ENCODE results near the gene EGLN3.

Gene EGLN3

DNA sequence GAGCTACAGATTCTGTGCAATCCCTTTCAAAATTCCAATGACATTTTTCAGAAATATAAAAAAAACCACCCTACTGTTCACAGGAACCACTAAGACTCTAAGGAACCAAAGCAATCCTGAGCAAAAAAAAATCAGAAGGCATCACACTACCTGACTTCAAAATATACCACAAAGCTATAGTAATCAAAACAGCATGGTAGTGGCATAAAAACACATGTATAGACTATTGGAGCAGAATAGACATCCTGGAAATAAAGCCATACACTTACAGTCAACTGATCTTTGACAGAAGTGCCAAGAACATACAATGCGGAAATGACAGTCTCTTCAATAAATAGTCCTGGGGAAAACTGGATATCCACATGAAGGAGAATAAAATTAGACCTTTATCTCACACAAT lies 56.5 kb downstream of the EGLN3 start:
- ATAC-seq: no peak
- TF ChIP-seq PPARA (CRISPR knock-in tag; IDR thresholded peaks at IDR 0.05; ENCODE audit: borderline replicate concordance) (no peak), ZC3H10 (CRISPR knock-in tag; IDR thresholded peaks at IDR 0.05) (no peak), ZNF8 (CRISPR knock-in tag; IDR thresholded peaks at IDR 0.05) (no peak)

DNA sequence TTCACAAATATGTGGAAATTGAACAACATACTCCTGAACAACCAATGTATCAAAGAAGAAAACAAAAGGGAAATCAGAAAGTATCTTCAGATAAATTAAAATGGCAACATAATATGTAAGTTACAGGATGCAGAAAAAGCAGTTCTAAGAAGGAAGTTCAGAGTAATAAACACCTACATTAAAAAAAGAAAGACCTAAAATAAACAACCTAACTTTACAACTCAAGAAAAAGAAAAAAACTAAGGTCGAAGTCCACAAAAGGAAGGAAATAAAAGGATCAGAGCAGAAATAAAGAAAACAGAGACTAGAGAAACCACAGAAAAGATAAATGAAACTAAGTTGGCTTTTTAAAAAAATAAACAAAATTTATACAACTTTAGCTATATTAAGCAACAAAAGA lies 59.2 kb downstream of the EGLN3 start:
- no peak for ATAC-seq
- no peak for TF ChIP-seq CSDC2 (CRISPR knock-in tag; IDR thresholded peaks at IDR 0.05)
- TF ChIP-seq TOX (CRISPR knock-in tag; IDR thresholded peaks at IDR 0.05; ENCODE audit: borderline replicate concordance): no peak
- TF ChIP-seq ARNTL (CRISPR knock-in tag; IDR thresholded peaks at IDR 0.05; ENCODE audit: borderline replicate concordance, low read depth): no peak
- TF ChIP-seq, protein P1, sequence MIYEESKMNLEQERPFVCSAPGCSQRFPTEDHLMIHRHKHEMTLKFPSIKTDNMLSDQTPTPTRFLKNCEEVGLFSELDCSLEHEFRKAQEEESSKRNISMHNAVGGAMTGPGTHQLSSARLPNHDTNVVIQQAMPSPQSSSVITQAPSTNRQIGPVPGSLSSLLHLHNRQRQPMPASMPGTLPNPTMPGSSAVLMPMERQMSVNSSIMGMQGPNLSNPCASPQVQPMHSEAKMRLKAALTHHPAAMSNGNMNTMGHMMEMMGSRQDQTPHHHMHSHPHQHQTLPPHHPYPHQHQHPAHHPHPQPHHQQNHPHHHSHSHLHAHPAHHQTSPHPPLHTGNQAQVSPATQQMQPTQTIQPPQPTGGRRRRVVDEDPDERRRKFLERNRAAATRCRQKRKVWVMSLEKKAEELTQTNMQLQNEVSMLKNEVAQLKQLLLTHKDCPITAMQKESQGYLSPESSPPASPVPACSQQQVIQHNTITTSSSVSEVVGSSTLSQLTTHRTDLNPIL (CRISPR knock-in tag; IDR thresholded peaks at IDR 0.05; ENCODE audit: low read depth): no peak
- TF ChIP-seq BACH2 (CRISPR knock-in tag; IDR thresholded peaks at IDR 0.05; ENCODE audit: borderline replicate concordance): no peak
- TF ChIP-seq, protein P2, sequence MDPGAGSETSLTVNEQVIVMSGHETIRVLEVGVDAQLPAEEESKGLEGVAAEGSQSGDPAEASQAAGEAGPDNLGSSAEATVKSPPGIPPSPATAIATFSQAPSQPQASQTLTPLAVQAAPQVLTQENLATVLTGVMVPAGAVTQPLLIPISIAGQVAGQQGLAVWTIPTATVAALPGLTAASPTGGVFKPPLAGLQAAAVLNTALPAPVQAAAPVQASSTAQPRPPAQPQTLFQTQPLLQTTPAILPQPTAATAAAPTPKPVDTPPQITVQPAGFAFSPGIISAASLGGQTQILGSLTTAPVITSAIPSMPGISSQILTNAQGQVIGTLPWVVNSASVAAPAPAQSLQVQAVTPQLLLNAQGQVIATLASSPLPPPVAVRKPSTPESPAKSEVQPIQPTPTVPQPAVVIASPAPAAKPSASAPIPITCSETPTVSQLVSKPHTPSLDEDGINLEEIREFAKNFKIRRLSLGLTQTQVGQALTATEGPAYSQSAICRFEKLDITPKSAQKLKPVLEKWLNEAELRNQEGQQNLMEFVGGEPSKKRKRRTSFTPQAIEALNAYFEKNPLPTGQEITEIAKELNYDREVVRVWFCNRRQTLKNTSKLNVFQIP (CRISPR knock-in tag; IDR thresholded peaks at IDR 0.05; ENCODE audit: borderline replicate concordance, low read depth): no peak
- TF ChIP-seq ZFP30 (CRISPR knock-in tag; IDR thresholded peaks at IDR 0.05): no peak
- TF ChIP-seq ZNF8 (CRISPR knock-in tag; IDR thresholded peaks at IDR 0.05): no peak
- TF ChIP-seq RARB (CRISPR knock-in tag; IDR thresholded peaks at IDR 0.05): no peak
- TF ChIP-seq, protein P3, sequence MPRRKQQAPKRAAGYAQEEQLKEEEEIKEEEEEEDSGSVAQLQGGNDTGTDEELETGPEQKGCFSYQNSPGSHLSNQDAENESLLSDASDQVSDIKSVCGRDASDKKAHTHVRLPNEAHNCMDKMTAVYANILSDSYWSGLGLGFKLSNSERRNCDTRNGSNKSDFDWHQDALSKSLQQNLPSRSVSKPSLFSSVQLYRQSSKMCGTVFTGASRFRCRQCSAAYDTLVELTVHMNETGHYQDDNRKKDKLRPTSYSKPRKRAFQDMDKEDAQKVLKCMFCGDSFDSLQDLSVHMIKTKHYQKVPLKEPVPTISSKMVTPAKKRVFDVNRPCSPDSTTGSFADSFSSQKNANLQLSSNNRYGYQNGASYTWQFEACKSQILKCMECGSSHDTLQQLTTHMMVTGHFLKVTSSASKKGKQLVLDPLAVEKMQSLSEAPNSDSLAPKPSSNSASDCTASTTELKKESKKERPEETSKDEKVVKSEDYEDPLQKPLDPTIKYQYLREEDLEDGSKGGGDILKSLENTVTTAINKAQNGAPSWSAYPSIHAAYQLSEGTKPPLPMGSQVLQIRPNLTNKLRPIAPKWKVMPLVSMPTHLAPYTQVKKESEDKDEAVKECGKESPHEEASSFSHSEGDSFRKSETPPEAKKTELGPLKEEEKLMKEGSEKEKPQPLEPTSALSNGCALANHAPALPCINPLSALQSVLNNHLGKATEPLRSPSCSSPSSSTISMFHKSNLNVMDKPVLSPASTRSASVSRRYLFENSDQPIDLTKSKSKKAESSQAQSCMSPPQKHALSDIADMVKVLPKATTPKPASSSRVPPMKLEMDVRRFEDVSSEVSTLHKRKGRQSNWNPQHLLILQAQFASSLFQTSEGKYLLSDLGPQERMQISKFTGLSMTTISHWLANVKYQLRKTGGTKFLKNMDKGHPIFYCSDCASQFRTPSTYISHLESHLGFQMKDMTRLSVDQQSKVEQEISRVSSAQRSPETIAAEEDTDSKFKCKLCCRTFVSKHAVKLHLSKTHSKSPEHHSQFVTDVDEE (CRISPR knock-in tag; IDR thresholded peaks at IDR 0.05): no peak
- no peak for TF ChIP-seq PPARA (CRISPR knock-in tag; IDR thresholded peaks at IDR 0.05; ENCODE audit: borderline replicate concordance)
- TF ChIP-seq OSR1 (CRISPR knock-in tag; IDR thresholded peaks at IDR 0.05): no peak
- TF ChIP-seq ZNF565 (CRISPR knock-in tag; conservative IDR thresholded peaks at IDR 0.05; ENCODE audit: low read depth): no peak
- no peak for TF ChIP-seq ISL1 (CRISPR knock-in tag; IDR thresholded peaks at IDR 0.05)
- no peak for TF ChIP-seq ZFP3 (CRISPR knock-in tag; IDR thresholded peaks at IDR 0.05)
- TF ChIP-seq ESRRG (CRISPR knock-in tag; IDR thresholded peaks at IDR 0.05): no peak
- no peak for TF ChIP-seq GLIS3 (CRISPR knock-in tag; IDR thresholded peaks at IDR 0.05)

DNA sequence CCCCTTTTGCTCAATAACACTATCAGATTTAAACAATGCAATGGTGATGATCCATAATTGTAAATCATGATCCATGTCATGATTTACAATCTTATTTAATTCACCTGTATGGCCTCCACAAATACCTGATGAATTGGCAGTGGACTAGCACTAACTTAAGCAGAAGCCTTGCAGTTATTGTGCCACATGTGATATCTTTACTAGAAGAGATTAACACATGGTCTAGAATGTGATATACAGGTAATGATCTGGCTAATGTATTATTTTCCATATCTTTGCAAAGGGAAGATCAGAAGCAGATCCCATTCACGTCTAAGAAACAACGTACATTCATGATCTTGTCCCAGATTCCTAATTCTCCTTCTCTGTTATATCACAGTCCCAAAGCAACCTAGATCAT lies 66.0 kb downstream of the EGLN3 start:
- TF ChIP-seq ZNF565 (CRISPR knock-in tag; conservative IDR thresholded peaks at IDR 0.05; ENCODE audit: low read depth) (no peak), PPARA (CRISPR knock-in tag; IDR thresholded peaks at IDR 0.05; ENCODE audit: borderline replicate concordance) (no peak), BACH2 (CRISPR knock-in tag; IDR thresholded peaks at IDR 0.05; ENCODE audit: borderline replicate concordance) (no peak), ESRRG (CRISPR knock-in tag; IDR thresholded peaks at IDR 0.05) (no peak), ZNF70 (CRISPR knock-in tag; IDR thresholded peaks at IDR 0.05) (no peak), ARNTL (CRISPR knock-in tag; IDR thresholded peaks at IDR 0.05; ENCODE audit: borderline replicate concordance, low read depth) (no peak), OSR1 (CRISPR knock-in tag; IDR thresholded peaks at IDR 0.05) (no peak), ZFP3 (CRISPR knock-in tag; IDR thresholded peaks at IDR 0.05) (no peak), ZFP30 (CRISPR knock-in tag; IDR thresholded peaks at IDR 0.05) (no peak), ZC3H10 (CRISPR knock-in tag; IDR thresholded peaks at IDR 0.05) (no peak), CSDC2 (CRISPR knock-in tag; IDR thresholded peaks at IDR 0.05) (no peak)
- TF ChIP-seq, protein P1 (CRISPR knock-in tag; IDR thresholded peaks at IDR 0.05; ENCODE audit: low read depth): no peak
- TF ChIP-seq, protein P3 (CRISPR knock-in tag; IDR thresholded peaks at IDR 0.05): no peak
- TF ChIP-seq, protein P4, sequence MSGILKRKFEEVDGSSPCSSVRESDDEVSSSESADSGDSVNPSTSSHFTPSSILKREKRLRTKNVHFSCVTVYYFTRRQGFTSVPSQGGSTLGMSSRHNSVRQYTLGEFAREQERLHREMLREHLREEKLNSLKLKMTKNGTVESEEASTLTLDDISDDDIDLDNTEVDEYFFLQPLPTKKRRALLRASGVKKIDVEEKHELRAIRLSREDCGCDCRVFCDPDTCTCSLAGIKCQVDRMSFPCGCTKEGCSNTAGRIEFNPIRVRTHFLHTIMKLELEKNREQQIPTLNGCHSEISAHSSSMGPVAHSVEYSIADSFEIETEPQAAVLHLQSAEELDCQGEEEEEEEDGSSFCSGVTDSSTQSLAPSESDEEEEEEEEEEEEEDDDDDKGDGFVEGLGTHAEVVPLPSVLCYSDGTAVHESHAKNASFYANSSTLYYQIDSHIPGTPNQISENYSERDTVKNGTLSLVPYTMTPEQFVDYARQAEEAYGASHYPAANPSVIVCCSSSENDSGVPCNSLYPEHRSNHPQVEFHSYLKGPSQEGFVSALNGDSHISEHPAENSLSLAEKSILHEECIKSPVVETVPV (CRISPR knock-in tag; IDR thresholded peaks at IDR 0.05): no peak
- ATAC-seq: no peak
